GM23338 (cell line): Measurements from ENCODE around the gene PDE4B. TPM values are rescaled to one million over a fixed set of nuclear protein-coding genes. Genes with fewer than 3 reads are reported as not detected.

ENCODE experiments used
- ATAC-seq: fragments of 200-7000 bp; cut with Tn5 transposase; 3 replicates; pipeline ENCODE4 v1.9.1; 2020
- DNase-seq: peaks from one replicate; pipeline ENCODE4 v3.0.0-alpha.2; 2015; ENCODE audit warnings: low spot score
- H2AFZ ChIP-seq: fragments of 200-600 bp; sonication (generic); 2 replicates; pipeline ENCODE4 v1.8.0; 2016; ENCODE audit warnings: antibody characterized with exemption, mild to moderate bottlenecking, moderate library complexity
- H3F3A ChIP-seq: fragments of 200-600 bp; sonication (generic); replicated peaks from 2 replicates; pipeline ENCODE4 v1.8.0; 2017; ENCODE audit warnings: antibody characterized with exemption, mixed run types, low read depth
- H3K27ac ChIP-seq: fragments of 200-600 bp; sonication (generic); 2 replicates; pipeline ENCODE4 v1.6.1; 2016; ENCODE audit warnings: low read depth
- H3K27me3 ChIP-seq: fragments of 200-600 bp; sonication (generic); 2 replicates; pipeline ENCODE4 v1.8.0; 2016; ENCODE audit warnings: mild to moderate bottlenecking, mixed run types, moderate library complexity; ENCODE audit not compliant: insufficient read depth
- H3K36me3 ChIP-seq: fragments of 200-600 bp; sonication (generic); 2 replicates; pipeline ENCODE4 v1.8.0; 2016; ENCODE audit warnings: mild to moderate bottlenecking; ENCODE audit not compliant: insufficient read depth
- H3K4me1 ChIP-seq: fragments of 200-600 bp; sonication (generic); 2 replicates; pipeline ENCODE4 v1.8.0; 2016; ENCODE audit warnings: mild to moderate bottlenecking, moderate library complexity; ENCODE audit not compliant: insufficient read depth
- H3K4me2 ChIP-seq: fragments of 200-600 bp; sonication (generic); 2 replicates; pipeline ENCODE4 v1.7.1; 2017; ENCODE audit warnings: mixed run types
- H3K4me3 ChIP-seq: fragments of 200-600 bp; sonication (generic); 2 replicates; pipeline ENCODE4 v1.6.1; 2016; ENCODE audit warnings: mixed run types
- H3K79me2 ChIP-seq: fragments of 200-600 bp; sonication (generic); replicated peaks from 2 replicates; pipeline ENCODE4 v1.8.0; 2017; ENCODE audit warnings: mild to moderate bottlenecking; ENCODE audit not compliant: insufficient read depth
- H3K9me2 ChIP-seq: fragments of 200-600 bp; sonication (generic); 2 replicates; pipeline ENCODE4 v1.8.0; 2017; ENCODE audit not compliant: insufficient read depth
- H4K20me1 ChIP-seq: fragments of 200-600 bp; sonication (generic); replicated peaks from 2 replicates; pipeline ENCODE4 v1.8.0; 2017; ENCODE audit warnings: mild to moderate bottlenecking; ENCODE audit not compliant: insufficient read depth
- H3K27ac Mint-ChIP-seq: 2 replicates; pipeline ENCODE4 v1.8.0; 2020; ENCODE audit warnings: inconsistent platforms, mild to moderate bottlenecking, moderate library complexity, mixed read lengths
- H3K27me3 Mint-ChIP-seq: 3 replicates; pipeline ENCODE4 v1.8.0; 2022; ENCODE audit warnings: low read depth, mild to moderate bottlenecking, moderate library complexity, mixed read lengths, inconsistent platforms; ENCODE audit not compliant: insufficient read depth, poor library complexity
- H3K36me3 Mint-ChIP-seq: 3 replicates; pipeline ENCODE4 v1.8.0; 2021; ENCODE audit warnings: low read depth, mild to moderate bottlenecking, inconsistent platforms, moderate library complexity, mixed read lengths
- H3K4me1 Mint-ChIP-seq: 3 replicates; pipeline ENCODE4 v1.8.0; 2020; ENCODE audit warnings: mild to moderate bottlenecking, inconsistent platforms, mixed read lengths
- H3K4me3 Mint-ChIP-seq: 3 replicates; pipeline ENCODE4 v1.8.0; 2021; ENCODE audit warnings: moderate library complexity, mild to moderate bottlenecking, inconsistent platforms, mixed read lengths
- H3K9me3 Mint-ChIP-seq: 3 replicates; pipeline ENCODE4 v1.8.0; 2020; ENCODE audit warnings: moderate library complexity, mild to moderate bottlenecking, inconsistent platforms, mixed read lengths
- CTCF ChIP-seq, 2 experiments: fragments of 200-600 bp in 1 of 2; sonication (generic) in 1 of 2; conservative IDR thresholded peaks; 2 replicates each; pipeline versions ENCODE4 v1.5.1 to v1.6.1; 2016 to 2017; ENCODE audit warnings: antibody characterized with exemption in 2 of 2, low read depth in 2 of 2, mild to moderate bottlenecking in 2 of 2, moderate library complexity in 1 of 2
- ETS1 ChIP-seq: IDR thresholded peaks from 2 replicates; pipeline ENCODE4 v1.6.1; 2016; ENCODE audit warnings: antibody characterized with exemption
- EZH2phosphoT487 ChIP-seq: fragments of 200-600 bp; sonication (generic); IDR thresholded peaks from one replicate; pipeline ENCODE4 v1.8.1; 2018; ENCODE audit warnings: antibody characterized with exemption; ENCODE audit not compliant: unreplicated experiment
- NANOG ChIP-seq: IDR thresholded peaks from 2 replicates; pipeline ENCODE4 v1.6.1; 2016; ENCODE audit warnings: antibody characterized with exemption, borderline replicate concordance
- POLR2AphosphoS5 ChIP-seq: IDR thresholded peaks from 2 replicates; pipeline ENCODE4 v1.6.1; 2016; ENCODE audit warnings: antibody characterized with exemption, low read depth
- REST ChIP-seq: IDR thresholded peaks from one replicate; pipeline ENCODE4 v1.6.1; 2018; ENCODE audit warnings: antibody characterized with exemption; ENCODE audit not compliant: unreplicated experiment
- STAT1 ChIP-seq: IDR thresholded peaks from one replicate; pipeline ENCODE4 v1.6.1; 2016; ENCODE audit warnings: antibody characterized with exemption; ENCODE audit not compliant: unreplicated experiment
- ZNF114 ChIP-seq: fragments of 250-450 bp; sonication (Bioruptor Pico); IDR thresholded peaks from 2 replicates; pipeline ENCODE4 v1.5.0; 2020; ENCODE audit warnings: mild to moderate bottlenecking, moderate library complexity
- ZNF462 ChIP-seq: fragments of 250-450 bp; sonication (Bioruptor Pico); IDR thresholded peaks from 2 replicates; pipeline ENCODE4 v1.5.0; 2020; ENCODE audit warnings: mild to moderate bottlenecking, moderate library complexity
- polyA plus RNA-seq: library from polyadenylated mRNA; unstranded; fragments of >200 nt; fragmentation: Nextera tagmentation; extraction: Ambion mirVana; gene quantifications from 2 replicates; pipeline ENCODE4 v1.2.1, GENCODE V29; 2016
- total RNA-seq: library from RNA; depleted of rRNA; stranded (reverse); fragments of >200 nt; shearing (Covaris generic); gene quantifications from 2 replicates; pipeline ENCODE4 v1.2.3, GENCODE V29; 2014

PDE4B gene
- total and polyA plus RNA-seq, 2 experiments from 2014 or later: 14.0 to 25.6 TPM

DNA sequence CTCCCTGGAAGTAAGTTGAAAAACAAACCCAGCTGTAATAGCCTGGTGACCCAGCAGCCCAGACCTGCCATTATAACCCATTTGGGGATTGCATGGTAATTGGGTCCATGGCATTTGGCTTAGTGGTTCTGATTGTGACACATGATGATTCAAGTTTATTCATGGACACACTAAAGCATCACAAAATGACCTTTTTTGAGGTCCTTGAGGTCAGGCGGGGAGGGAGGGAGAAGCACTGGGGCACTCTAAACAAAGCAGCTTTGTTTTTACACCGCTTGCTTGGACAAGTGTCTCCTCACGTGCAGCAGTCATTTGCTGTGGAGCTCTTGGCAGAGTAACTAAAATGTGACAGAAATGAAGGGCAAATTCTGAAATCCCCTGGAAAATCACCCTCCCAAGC is 500.2 kb downstream of the PDE4B start:
- no peaks in the 10 kb centered on the region for H3K9me3 Mint-ChIP-seq
- no peaks in the 10 kb centered on the region for H3K36me3 Mint-ChIP-seq
- no peak overlapping the region for H3K27ac ChIP-seq
- ATAC-seq: no peak
- H3K36me3 ChIP-seq: no peaks in the 10 kb centered on the region
- no peaks in the 10 kb centered on the region for H3K4me1 Mint-ChIP-seq
- no peaks in the 10 kb centered on the region for H3F3A ChIP-seq
- TF ChIP-seq REST (no peak), POLR2AphosphoS5 (no peak), EZH2phosphoT487 (no peak), STAT1 (no peak), NANOG (no peak), CTCF (conservative IDR thresholded peaks at IDR 0.05; ENCODE audit: low read depth in 2 of 2) (no peak), ZNF462 (CRISPR knock-in tag) (no peak), ETS1 (no peak), ZNF114 (no peak)
- no peaks in the 10 kb centered on the region for H3K27me3 Mint-ChIP-seq
- peaks cover 4% of the 10 kb centered on the region; the same call in 1 of the 2 replicates for H3K9me2 ChIP-seq
- no peak overlapping the region for H2AFZ ChIP-seq
- no peak overlapping the region for H3K4me3 ChIP-seq
- no peak overlapping the region for H3K27ac Mint-ChIP-seq
- H3K4me3 Mint-ChIP-seq: no peak overlapping the region
- H4K20me1 ChIP-seq: no peaks in the 10 kb centered on the region
- H3K4me1 ChIP-seq: no peaks in the 10 kb centered on the region
- H3K4me2 ChIP-seq: no peak overlapping the region
- H3K79me2 ChIP-seq: no peaks in the 10 kb centered on the region
- no peak for DNase-seq
- H3K27me3 ChIP-seq: no peaks in the 10 kb centered on the region
